ENCODE measurements around the gene PHOX2B.

PHOX2B gene

DNA sequence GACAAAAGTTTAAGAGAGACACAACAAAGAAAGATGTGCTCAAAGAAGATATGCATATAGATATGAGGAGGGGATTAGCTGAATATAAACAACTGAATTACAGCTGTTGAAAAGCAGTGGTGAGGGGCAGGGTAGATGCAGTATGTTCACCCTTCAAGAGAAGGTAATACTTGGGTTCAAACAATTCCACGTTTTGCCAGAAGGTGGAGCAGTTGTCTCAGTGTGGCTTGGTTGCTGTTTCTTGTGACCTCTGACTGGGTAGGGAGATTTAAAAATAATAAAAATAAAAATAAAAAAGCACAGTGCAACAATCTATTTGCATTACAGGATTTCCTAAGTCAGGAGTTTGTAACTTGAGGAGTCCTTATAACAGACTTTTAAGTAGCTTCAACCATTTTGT, 23.3 kb downstream of the PHOX2B start:
- Histone ChIP-seq H3K4me3 (ENCODE audit: low read length) (no peak overlapping the region), H3K9me2 (replicated peaks; ENCODE audit: insufficient read depth, low read length) (no peaks in the 10 kb centered on the region), H3K27me3 (replicated peaks; ENCODE audit: insufficient read depth, low read length) (no peaks in the 10 kb centered on the region), H3K27ac (ENCODE audit: low read length) (no peak overlapping the region), H3K9ac (ENCODE audit: low read length) (no peak overlapping the region), H3K4me2 (ENCODE audit: low read depth, low read length) (no peak overlapping the region), H3F3A (ENCODE audit: insufficient read depth, low read length) (no peaks in the 10 kb centered on the region), H4K20me1 (ENCODE audit: insufficient read depth, low read length) (no peaks in the 10 kb centered on the region), H3K79me2 (ENCODE audit: low read length) (no peaks in the 10 kb centered on the region), H3K36me3 (replicated peaks; ENCODE audit: insufficient read depth, low read length) (no peaks in the 10 kb centered on the region), H3K9me3 (replicated peaks; ENCODE audit: insufficient read depth, low read length) (no peaks in the 10 kb centered on the region), H2AFZ (ENCODE audit: low read length) (no peak overlapping the region), H3K4me1 (ENCODE audit: low read length) (no peaks in the 10 kb centered on the region)
- DNase-seq, result no peak
- TF ChIP-seq, protein P1, sequence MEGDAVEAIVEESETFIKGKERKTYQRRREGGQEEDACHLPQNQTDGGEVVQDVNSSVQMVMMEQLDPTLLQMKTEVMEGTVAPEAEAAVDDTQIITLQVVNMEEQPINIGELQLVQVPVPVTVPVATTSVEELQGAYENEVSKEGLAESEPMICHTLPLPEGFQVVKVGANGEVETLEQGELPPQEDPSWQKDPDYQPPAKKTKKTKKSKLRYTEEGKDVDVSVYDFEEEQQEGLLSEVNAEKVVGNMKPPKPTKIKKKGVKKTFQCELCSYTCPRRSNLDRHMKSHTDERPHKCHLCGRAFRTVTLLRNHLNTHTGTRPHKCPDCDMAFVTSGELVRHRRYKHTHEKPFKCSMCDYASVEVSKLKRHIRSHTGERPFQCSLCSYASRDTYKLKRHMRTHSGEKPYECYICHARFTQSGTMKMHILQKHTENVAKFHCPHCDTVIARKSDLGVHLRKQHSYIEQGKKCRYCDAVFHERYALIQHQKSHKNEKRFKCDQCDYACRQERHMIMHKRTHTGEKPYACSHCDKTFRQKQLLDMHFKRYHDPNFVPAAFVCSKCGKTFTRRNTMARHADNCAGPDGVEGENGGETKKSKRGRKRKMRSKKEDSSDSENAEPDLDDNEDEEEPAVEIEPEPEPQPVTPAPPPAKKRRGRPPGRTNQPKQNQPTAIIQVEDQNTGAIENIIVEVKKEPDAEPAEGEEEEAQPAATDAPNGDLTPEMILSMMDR (IDR thresholded peaks at IDR 0.05; ENCODE audit: low read length), result no peak
- TF ChIP-seq EZH2phosphoT487 (IDR thresholded peaks at IDR 0.05; ENCODE audit: low read length), result no peak
- TF ChIP-seq EZH2 (optimal IDR thresholded peaks at IDR 0.05; ENCODE audit: low read depth, low read length), result no peak

DNA sequence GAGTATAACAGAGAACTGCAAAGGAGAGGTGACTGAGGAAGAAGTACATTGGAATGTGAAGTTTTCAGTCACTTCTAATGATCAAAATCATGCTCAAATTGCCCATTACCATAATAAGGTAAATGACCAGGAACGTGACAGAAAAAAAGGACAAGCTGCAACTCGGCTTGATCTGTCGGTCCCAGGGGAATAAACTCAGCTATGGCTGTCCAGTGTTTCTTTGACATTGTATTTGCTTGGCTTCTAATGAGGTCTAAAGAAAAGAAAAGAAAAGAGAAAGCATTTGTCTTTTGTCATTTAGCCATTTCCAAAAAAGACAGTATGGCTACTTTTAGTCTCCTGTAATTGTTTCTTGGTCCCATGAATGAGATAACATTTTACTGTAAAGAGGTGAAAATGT, 25.2 kb downstream of the PHOX2B start:
- H3K9ac ChIP-seq (ENCODE audit: low read length), result no peak overlapping the region
- H2AFZ ChIP-seq (ENCODE audit: low read length), result no peak overlapping the region
- DNase-seq, result no peak
- no peaks in the 10 kb centered on the region for H3K4me1 ChIP-seq (ENCODE audit: low read length)
- no peak overlapping the region for H3K4me3 ChIP-seq (ENCODE audit: low read length)
- no peaks in the 10 kb centered on the region for H3F3A ChIP-seq (ENCODE audit: insufficient read depth, low read length)
- H3K27ac ChIP-seq (ENCODE audit: low read length), result no peak overlapping the region
- no peak overlapping the region for H3K4me2 ChIP-seq (ENCODE audit: low read depth, low read length)
- no peaks in the 10 kb centered on the region for H3K79me2 ChIP-seq (ENCODE audit: low read length)
- TF ChIP-seq EZH2phosphoT487 (IDR thresholded peaks at IDR 0.05; ENCODE audit: low read length) (no peak), EZH2 (optimal IDR thresholded peaks at IDR 0.05; ENCODE audit: low read depth, low read length) (no peak)
- TF ChIP-seq, protein P1 (IDR thresholded peaks at IDR 0.05; ENCODE audit: low read length), result no peak
- H3K36me3 ChIP-seq (replicated peaks; ENCODE audit: insufficient read depth, low read length), result no peaks in the 10 kb centered on the region
- H4K20me1 ChIP-seq (ENCODE audit: insufficient read depth, low read length), result no peaks in the 10 kb centered on the region
- H3K9me3 ChIP-seq (replicated peaks; ENCODE audit: insufficient read depth, low read length), result no peaks in the 10 kb centered on the region
- H3K9me2 ChIP-seq (replicated peaks; ENCODE audit: insufficient read depth, low read length), result no peaks in the 10 kb centered on the region
- H3K27me3 ChIP-seq (replicated peaks; ENCODE audit: insufficient read depth, low read length), result no peaks in the 10 kb centered on the region

DNA sequence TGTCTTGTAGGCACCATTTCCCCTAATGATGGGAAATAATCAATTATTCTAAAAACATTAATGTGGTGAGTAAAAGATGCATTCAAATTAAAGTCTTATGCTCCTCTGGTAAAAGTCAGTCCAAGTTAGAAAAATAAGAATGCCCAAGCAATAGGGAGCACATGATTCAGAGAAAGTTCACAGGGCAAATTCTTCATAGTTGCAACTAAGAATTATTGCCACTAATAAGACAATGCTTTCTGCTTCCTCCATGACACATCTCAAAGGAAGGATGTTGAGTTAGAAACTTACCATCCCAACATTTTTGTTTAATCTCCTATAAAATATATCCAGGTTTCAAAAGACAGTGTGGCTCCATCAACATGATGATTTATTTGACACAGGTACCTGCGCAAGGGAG, 26.3 kb downstream of the PHOX2B start:
- Histone ChIP-seq H3K9me2 (replicated peaks; ENCODE audit: insufficient read depth, low read length) (no peaks in the 10 kb centered on the region), H3K27ac (ENCODE audit: low read length) (no peak overlapping the region), H2AFZ (ENCODE audit: low read length) (no peak overlapping the region), H3K79me2 (ENCODE audit: low read length) (no peaks in the 10 kb centered on the region), H3F3A (ENCODE audit: insufficient read depth, low read length) (no peaks in the 10 kb centered on the region), H3K27me3 (replicated peaks; ENCODE audit: insufficient read depth, low read length) (no peaks in the 10 kb centered on the region), H3K4me2 (ENCODE audit: low read depth, low read length) (no peak overlapping the region), H3K9me3 (replicated peaks; ENCODE audit: insufficient read depth, low read length) (no peaks in the 10 kb centered on the region), H3K36me3 (replicated peaks; ENCODE audit: insufficient read depth, low read length) (no peaks in the 10 kb centered on the region), H3K4me3 (ENCODE audit: low read length) (no peak overlapping the region), H4K20me1 (ENCODE audit: insufficient read depth, low read length) (no peaks in the 10 kb centered on the region), H3K9ac (ENCODE audit: low read length) (no peak overlapping the region), H3K4me1 (ENCODE audit: low read length) (no peaks in the 10 kb centered on the region)
- TF ChIP-seq EZH2 (optimal IDR thresholded peaks at IDR 0.05; ENCODE audit: low read depth, low read length) (no peak), EZH2phosphoT487 (IDR thresholded peaks at IDR 0.05; ENCODE audit: low read length) (no peak)
- TF ChIP-seq, protein P1 (IDR thresholded peaks at IDR 0.05; ENCODE audit: low read length), result no peak
- DNase-seq, result no peak
